RWPE1 (cell line): Measurements from ENCODE around the gene MAD2L1BP.

Experiments used
- CTCF ChIA-PET: fragments of 350-600 bp; sonication (Branson Sonifier 250); formaldehyde crosslinking; extraction: SDS; loops from one replicate; lab custom pipeline; 2021; lab: Yijun Ruan, JAX
- POLR2A ChIA-PET: fragments of 400-600 bp; formaldehyde crosslinking; extraction: SDS; loops from one replicate; lab custom pipeline; 2020; ENCODE audit warnings: antibody characterized with exemption; ENCODE audit not compliant: low non-redundant PET; lab: Yijun Ruan, JAX
- DNase-seq: peaks from one replicate; pipeline ENCODE4 v3.0.0; 2012; ENCODE audit warnings: low spot score
- H3K27ac ChIP-seq: fragments of 450-650 bp; 2 replicates; pipeline ENCODE4 v1.5.1; 2017
- TF ChIP-seq, protein P1 (sequence below): fragments of 450-650 bp; conservative IDR thresholded peaks from 2 replicates; pipeline ENCODE4 v1.5.1; 2017; ENCODE audit warnings: low read depth, mild to moderate bottlenecking

The MAD2L1BP gene

GRCh38 chr6:43676962-43677606 lies 41.4 kb downstream of the MAD2L1BP start:
- CTCF ChIA-PET: interaction anchor here (3.0 kb wide), 1 partner anchor 9 kb away, joined by 8 read pairs; no protein-coding TSS in a partner anchor
- TF ChIP-seq, protein P1, sequence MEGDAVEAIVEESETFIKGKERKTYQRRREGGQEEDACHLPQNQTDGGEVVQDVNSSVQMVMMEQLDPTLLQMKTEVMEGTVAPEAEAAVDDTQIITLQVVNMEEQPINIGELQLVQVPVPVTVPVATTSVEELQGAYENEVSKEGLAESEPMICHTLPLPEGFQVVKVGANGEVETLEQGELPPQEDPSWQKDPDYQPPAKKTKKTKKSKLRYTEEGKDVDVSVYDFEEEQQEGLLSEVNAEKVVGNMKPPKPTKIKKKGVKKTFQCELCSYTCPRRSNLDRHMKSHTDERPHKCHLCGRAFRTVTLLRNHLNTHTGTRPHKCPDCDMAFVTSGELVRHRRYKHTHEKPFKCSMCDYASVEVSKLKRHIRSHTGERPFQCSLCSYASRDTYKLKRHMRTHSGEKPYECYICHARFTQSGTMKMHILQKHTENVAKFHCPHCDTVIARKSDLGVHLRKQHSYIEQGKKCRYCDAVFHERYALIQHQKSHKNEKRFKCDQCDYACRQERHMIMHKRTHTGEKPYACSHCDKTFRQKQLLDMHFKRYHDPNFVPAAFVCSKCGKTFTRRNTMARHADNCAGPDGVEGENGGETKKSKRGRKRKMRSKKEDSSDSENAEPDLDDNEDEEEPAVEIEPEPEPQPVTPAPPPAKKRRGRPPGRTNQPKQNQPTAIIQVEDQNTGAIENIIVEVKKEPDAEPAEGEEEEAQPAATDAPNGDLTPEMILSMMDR: no peak
- H3K27ac ChIP-seq: peak overlapping the region; percentile 4; the same call in 1 of the 2 replicates
- DNase-seq: no peak
- POLR2A ChIA-PET: no interaction called here

GRCh38 chr6:43677759-43678158 lies 42.1 kb downstream of the MAD2L1BP start:
- CTCF ChIA-PET: interaction anchor here (3.0 kb wide), 1 partner anchor 10 kb away, joined by 8 read pairs; no protein-coding TSS in a partner anchor
- no peak overlapping the region for H3K27ac ChIP-seq
- POLR2A ChIA-PET: interaction anchor here (0.8 kb wide), 1 partner anchor 11 kb away, joined by 5 read pairs; no protein-coding TSS in a partner anchor
- TF ChIP-seq, protein P1: no peak
- DNase-seq: no peak

DNA sequence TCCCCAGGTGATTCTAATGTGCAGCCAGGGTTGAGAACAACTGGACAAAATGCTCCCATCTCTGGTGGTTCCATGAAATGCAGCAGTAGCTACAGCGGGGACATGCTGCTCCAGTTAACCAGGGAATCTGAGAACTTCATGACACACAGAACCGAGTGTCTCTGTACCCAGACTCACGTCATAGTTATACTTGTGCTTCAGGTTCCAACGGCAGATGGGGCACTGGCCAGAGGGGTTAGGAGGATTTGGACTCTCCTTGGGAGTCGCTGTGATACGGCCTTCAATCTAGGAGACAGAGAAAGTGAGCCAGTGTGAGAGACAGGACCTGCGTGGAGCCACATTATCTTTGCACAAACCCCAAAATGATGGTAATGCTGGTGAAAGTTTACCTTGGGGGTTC lies 42.7 kb downstream of the MAD2L1BP start:
- ChIA-PET CTCF (interaction anchor here (3.0 kb wide), 1 partner anchor 10 kb away, joined by 8 read pairs; no protein-coding TSS in a partner anchor), POLR2A (interaction anchor here (0.8 kb wide), 1 partner anchor 10 kb away, joined by 5 read pairs; no protein-coding TSS in a partner anchor)
- TF ChIP-seq, protein P1: no peak
- no peak for DNase-seq
- H3K27ac ChIP-seq: no peak overlapping the region

DNA sequence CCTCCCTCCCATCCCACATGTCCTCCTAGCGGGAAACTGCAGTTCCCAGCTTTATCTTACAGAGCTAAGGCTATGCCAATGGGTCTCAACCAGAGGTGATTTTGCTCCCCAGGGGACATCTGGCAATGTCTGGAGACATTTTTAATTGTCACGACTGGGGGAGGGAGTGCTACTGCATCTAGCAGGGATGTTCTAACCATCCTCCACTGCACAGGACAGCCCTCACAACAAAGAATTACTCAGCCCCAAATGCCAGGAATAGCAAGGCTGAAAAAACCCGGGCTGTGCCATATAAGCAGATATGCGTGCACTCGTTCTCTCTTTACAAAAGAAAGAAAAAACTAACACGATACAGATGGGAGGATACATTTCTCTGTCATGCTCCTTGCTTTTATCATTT lies 43.4 kb downstream of the MAD2L1BP start:
- DNase-seq: no peak
- ChIA-PET CTCF (interaction anchor here (0.7 kb wide), 1 partner anchor 49 kb away, joined by 3 read pairs; no protein-coding TSS in a partner anchor), POLR2A (no interaction called here)
- H3K27ac ChIP-seq: no peak overlapping the region
- TF ChIP-seq, protein P1: no peak

DNA sequence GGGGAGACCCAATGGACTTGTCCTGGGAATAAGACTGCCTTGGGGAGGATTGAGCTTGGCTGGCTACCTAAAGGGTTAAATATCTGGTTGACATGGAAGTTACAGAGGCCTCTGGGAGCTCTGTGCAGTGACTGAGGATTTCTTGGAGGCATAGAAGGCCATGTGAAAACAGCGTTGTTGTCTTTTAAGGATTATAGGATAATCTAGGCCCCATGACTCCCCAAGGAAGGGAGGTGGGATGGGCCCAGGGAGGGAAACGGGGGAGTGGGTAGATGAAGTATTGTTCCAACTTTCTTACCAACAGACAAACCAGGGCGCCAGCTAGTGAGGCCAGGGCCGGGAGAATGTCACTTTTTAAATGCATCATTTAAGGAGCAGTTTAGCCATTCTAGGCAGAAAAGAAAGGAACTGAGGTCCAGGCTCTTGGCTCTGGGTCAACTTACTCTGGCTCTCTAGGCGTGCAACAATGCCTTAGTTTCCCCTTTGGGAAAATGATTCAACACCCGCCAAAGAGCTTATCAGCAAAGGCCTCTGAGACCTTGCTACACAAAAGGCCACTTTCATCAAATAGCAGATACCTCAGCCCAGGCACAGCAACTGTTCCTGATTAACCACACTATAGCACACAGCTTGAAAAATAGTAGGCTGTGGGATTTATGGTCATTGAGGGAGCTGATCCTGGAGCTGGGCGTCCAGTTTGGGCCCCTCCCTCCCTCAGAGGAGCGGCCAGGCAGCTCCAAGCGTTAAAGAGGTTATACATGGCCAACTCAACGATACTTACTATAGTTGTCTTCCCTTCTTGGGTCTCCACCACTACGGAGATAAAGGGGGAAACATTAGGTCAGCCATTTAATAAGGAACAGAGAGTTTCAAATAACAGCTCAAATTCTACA lies 44.9 kb downstream of the MAD2L1BP start:
- no peak overlapping the region for H3K27ac ChIP-seq
- ChIA-PET CTCF (interaction anchor here (0.6 to 2.8 kb wide), 2 partner anchors 13 to 17 kb away, joined by 3 to 9 read pairs; no protein-coding TSS in a partner anchor), POLR2A (no interaction called here)

More for the DNA sequence above, 44.9 kb downstream of the MAD2L1BP start:
- TF ChIP-seq, protein P1: no peak
- DNase-seq: no peak
